ENCODE results near the gene STOML2.
A peak's percentile ranks its signal among the peaks of the same experiment; 100 is the strongest.

The STOML2 gene

GRCh38 chr9:35107297-35108290, 4.7 kb upstream of the STOML2 start:
- no peak for DNase-seq

- DNase-seq = no peak
These were observed 3.4 kb upstream of the STOML2 start for GRCh38 chr9:35106343-35106730.

- DNase-seq = no peak
These were observed 2.8 kb upstream of the STOML2 start for GRCh38 chr9:35105571-35106342.

GRCh38 chr9:35105126-35105525, 2.2 kb upstream of the STOML2 start:
- no peak for DNase-seq

- DNase-seq = no peak
These were observed 1.7 kb upstream of the STOML2 start for GRCh38 chr9:35104586-35104985.

GRCh38 chr9:35103660-35104191, 795 bp upstream of the STOML2 start:
- DNase-seq = no peak

GRCh38 chr9:35102465-35102768, 514 bp downstream of the STOML2 start:
- no peak for DNase-seq

- no peak for DNase-seq
These were observed 5.4 kb downstream of the STOML2 start for GRCh38 chr9:35097573-35097972.

- peak; percentile 22 to 44 for DNase-seq
These were observed 6.7 kb downstream of the STOML2 start, which contains the start of gene PIGO for GRCh38 chr9:35096035-35096849. Gene PIGO, minus strand, starts transcription at chr9:35096591. Its CDS starts 1,026 bp downstream, at chr9:35095565.

- DNase-seq = no peak
These were observed 11.4 kb downstream of the STOML2 start for GRCh38 chr9:35091536-35091935.

GRCh38 chr9:35089434-35089833, 13.5 kb downstream of the STOML2 start:
- DNase-seq = no peak

- no peak for DNase-seq
These were observed 17.9 kb downstream of the STOML2 start for GRCh38 chr9:35085078-35085477.

GRCh38 chr9:35079426-35080341, 23.2 kb downstream of the STOML2 start, which contains the start of gene FANCG:
Gene FANCG, minus strand, starts transcription at chr9:35079942. Its CDS starts 418 bp downstream, at chr9:35079524.
- peak; percentile 24 to 79 for DNase-seq

GRCh38 chr9:35079041-35079425, 23.9 kb downstream of the STOML2 start:
- no peak for DNase-seq

- no peak for DNase-seq
These were observed 24.9 kb downstream of the STOML2 start for GRCh38 chr9:35078066-35078465.

- no peak for DNase-seq
These were observed 26.1 kb downstream of the STOML2 start for GRCh38 chr9:35076848-35077247.

- DNase-seq = no peak
These were observed 27.6 kb downstream of the STOML2 start for GRCh38 chr9:35075358-35075757.

- no peak for DNase-seq
These were observed 28.1 kb downstream of the STOML2 start for GRCh38 chr9:35074791-35075190.

GRCh38 chr9:35074141-35074540, 28.8 kb downstream of the STOML2 start:
- DNase-seq = no peak

- DNase-seq = no peak
These were observed 29.7 kb downstream of the STOML2 start for GRCh38 chr9:35073279-35073612.

- DNase-seq = peak; percentile 96 to 98
These were observed 30.3 kb downstream of the STOML2 start, which contains the start of gene VCP for GRCh38 chr9:35072461-35073278. Gene VCP, minus strand, starts transcription at chr9:35072625. Its CDS starts 272 bp downstream, at chr9:35072353.

All from cerebellar nuclear complex (tissue), 1 donor.